Lower lobe of right lung (tissue), 2 donors: ENCODE measurements around the gene SCD5. TPM values are rescaled to one million over a fixed set of nuclear protein-coding genes. Genes with fewer than 3 reads are reported as not detected.
A peak's percentile ranks its signal among the peaks of the same experiment; 100 is the strongest.

Experiments
- ATAC-seq, 2 donors: fragments of 200-7000 bp; cut with Tn5 transposase; one replicate each; pipeline ENCODE4 v1.9.1; 2020 to 2022; ENCODE audit warnings: mild to moderate bottlenecking in 2 of 2, moderate library complexity in 2 of 2
- DNase-seq: peaks from one replicate; pipeline ENCODE4 v3.0.0-alpha.2; 2020
- H3K27ac ChIP-seq: fragments of 200-600 bp; one replicate; pipeline ENCODE4 v1.8.0; 2022
- H3K27me3 ChIP-seq: fragments of 200-600 bp; one replicate; pipeline ENCODE4 v1.8.0; 2022; ENCODE audit warnings: low read depth
- H3K36me3 ChIP-seq: fragments of 200-600 bp; one replicate; pipeline ENCODE4 v1.8.0; 2022; ENCODE audit warnings: mild to moderate bottlenecking
- H3K4me1 ChIP-seq: fragments of 200-600 bp; one replicate; pipeline ENCODE4 v1.8.0; 2022
- H3K4me3 ChIP-seq: fragments of 200-600 bp; one replicate; pipeline ENCODE4 v1.8.0; 2022; ENCODE audit warnings: mild to moderate bottlenecking
- H3K9me3 ChIP-seq: fragments of 200-600 bp; one replicate; pipeline ENCODE4 v1.8.0; 2022
- intact Hi-C: fragments of 100-400 bp; cut with DNase I; formaldehyde crosslinking; loops from one replicate; pipeline ENCODE4 v1.11.0; 2022
- total RNA-seq: library from RNA; stranded (reverse); fragmentation: NEBNext Ultra II Directional; extraction: Animal tissue kit (Norgen Biotek cat#: 25700); gene quantifications from one replicate; pipeline ENCODE4 v1.2.1, GENCODE V29; 2021
- TF ChIP-seq, protein P1 (sequence below): fragments of 200-600 bp; IDR thresholded peaks from one replicate; pipeline ENCODE4 v1.8.0; 2022; ENCODE audit warnings: antibody characterized with exemption, mild to moderate bottlenecking
- donor health status: DM: no; HTN: yes; CAD: no; lungs with severe emphysema.

The SCD5 gene
- total RNA-seq, 1 donor from 2014 or later, result 17.7 TPM

DNA sequence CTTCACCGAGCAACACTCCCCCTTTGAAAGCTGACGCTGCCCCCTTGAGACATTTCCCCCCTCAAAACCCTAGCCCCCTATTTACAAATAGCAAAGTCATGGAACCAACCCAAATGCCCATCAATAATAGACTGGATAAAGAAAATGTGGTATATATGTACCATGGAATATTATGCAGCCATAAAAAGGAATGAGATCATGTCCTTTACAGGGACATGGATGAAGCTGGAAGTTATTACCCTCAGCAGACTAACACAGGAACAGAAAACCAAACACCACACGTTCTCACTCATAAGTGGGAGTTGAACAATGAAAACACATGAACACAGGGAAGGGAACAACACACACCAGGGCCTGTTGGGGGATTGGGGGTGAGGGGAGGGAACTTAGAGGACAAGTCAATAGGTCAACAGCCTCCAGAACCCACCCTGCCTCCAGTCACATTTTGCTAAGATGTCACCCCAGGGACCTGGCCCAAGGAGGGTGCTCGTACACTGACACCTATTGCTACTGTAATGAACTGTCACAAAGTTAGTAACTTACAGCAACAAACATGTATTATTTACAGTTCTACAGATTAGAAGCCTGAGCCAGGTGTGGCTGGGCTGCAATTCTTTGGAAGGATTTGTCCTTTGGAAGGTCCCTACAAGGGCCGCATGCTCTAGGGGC is 20.6 kb downstream of the SCD5 start:
- ATAC-seq (no peak), DNase-seq (no peak)
- intact Hi-C loops, result no loop called here
- Histone ChIP-seq H3K27me3 (no peaks in the 10 kb centered on the region), H3K27ac (peak overlapping the region; percentile 51), H3K36me3 (no peaks in the 10 kb centered on the region), H3K4me3 (no peak overlapping the region), H3K4me1 (peaks cover 6% of the 10 kb centered on the region), H3K9me3 (no peaks in the 10 kb centered on the region)
- TF ChIP-seq, protein P1, sequence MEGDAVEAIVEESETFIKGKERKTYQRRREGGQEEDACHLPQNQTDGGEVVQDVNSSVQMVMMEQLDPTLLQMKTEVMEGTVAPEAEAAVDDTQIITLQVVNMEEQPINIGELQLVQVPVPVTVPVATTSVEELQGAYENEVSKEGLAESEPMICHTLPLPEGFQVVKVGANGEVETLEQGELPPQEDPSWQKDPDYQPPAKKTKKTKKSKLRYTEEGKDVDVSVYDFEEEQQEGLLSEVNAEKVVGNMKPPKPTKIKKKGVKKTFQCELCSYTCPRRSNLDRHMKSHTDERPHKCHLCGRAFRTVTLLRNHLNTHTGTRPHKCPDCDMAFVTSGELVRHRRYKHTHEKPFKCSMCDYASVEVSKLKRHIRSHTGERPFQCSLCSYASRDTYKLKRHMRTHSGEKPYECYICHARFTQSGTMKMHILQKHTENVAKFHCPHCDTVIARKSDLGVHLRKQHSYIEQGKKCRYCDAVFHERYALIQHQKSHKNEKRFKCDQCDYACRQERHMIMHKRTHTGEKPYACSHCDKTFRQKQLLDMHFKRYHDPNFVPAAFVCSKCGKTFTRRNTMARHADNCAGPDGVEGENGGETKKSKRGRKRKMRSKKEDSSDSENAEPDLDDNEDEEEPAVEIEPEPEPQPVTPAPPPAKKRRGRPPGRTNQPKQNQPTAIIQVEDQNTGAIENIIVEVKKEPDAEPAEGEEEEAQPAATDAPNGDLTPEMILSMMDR, result no peak

DNA sequence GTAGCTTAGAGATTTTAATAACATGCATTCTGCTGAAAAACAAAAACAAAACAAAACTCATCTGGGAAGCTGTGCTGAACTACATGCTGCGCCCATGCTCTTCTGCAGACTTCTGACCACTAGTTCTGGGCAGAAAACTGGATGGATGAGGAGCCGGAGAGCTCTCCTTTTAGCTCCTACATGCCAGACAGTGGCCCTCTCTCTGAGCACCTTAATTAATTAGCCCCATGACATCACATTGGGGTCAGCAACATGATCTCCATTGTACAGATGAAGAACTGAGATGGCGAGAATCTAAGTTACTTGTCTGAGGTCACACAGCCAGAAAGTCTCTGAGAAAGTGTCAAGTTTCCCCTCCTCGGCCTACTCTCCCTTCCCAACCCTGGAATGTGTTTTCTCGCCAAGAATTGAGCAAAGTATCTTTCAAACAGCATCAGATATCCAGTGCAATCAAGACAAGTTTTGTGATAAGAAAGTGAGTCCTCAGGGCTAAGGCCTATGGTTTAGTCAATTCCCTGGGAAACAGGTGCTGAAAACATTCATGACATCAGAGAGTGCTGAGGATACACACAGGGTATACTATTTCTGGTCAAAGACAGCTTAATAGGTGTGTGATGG is 21.6 kb downstream of the SCD5 start:
- H3K27ac ChIP-seq, result peak overlapping the region; percentile 51
- no peaks in the 10 kb centered on the region for H3K36me3 ChIP-seq
- ATAC-seq (peak; percentile 58 to 73), DNase-seq (no peak)
- H3K4me1 ChIP-seq, result peaks cover 6% of the 10 kb centered on the region
- H3K9me3 ChIP-seq, result no peaks in the 10 kb centered on the region
- intact Hi-C loops, result no loop called here
- no peaks in the 10 kb centered on the region for H3K27me3 ChIP-seq
- TF ChIP-seq, protein P1, result no peak
- no peak overlapping the region for H3K4me3 ChIP-seq

DNA sequence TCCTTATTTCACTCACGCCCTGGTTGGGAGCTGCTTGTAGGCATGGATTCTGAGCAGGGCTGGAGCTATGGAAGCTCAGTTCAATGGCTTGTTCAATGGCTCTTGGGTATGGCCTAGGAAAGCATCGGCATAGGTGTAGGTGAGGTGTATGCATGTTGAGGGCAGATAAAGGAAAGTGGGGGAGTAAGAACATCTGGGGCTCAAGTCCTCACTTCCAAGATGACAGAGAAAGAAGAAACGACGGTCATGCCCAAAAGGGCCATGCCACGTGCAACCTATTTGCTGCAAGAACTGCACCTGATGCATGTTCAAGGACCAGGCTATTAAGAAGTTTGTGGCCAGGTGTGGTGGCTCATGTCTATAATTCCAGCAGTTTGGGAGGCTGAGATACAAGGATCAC is 23.4 kb downstream of the SCD5 start:
- TF ChIP-seq, protein P1, result no peak
- DNase-seq, result no peak
- intact Hi-C loops, result no loop called here
- Histone ChIP-seq H3K36me3 (no peaks in the 10 kb centered on the region), H3K4me1 (no peaks in the 10 kb centered on the region), H3K27ac (no peak overlapping the region), H3K9me3 (no peaks in the 10 kb centered on the region), H3K4me3 (no peak overlapping the region), H3K27me3 (no peaks in the 10 kb centered on the region)
- no peak for ATAC-seq

DNA sequence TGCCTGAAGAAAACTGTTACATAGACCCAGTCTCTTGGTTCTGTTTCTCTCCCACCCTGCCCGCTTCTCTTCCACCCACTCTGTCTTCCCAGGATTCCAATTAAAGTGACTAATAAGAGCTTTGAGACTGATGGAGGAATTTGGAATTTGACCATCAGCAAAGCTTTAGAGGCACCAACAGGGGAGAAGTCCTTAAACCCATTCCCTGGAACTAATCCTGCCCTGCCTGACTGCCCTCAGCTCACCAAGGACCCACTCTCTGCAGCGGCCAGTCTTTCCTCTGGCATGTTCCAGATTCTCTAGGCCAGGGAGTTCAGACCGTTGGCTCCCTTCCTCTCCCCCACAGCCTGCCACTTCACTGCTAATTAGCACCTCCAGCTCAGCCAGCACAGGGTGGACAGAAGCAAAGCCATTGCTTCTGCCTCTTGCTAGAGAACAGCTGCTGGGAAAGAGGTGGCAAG is 23.9 kb downstream of the SCD5 start:
- H3K4me1 ChIP-seq, result no peaks in the 10 kb centered on the region
- no peaks in the 10 kb centered on the region for H3K27me3 ChIP-seq
- TF ChIP-seq, protein P1, result no peak
- no peak overlapping the region for H3K27ac ChIP-seq
- DNase-seq (no peak), ATAC-seq (no peak)
- intact Hi-C loops, result no loop called here
- no peaks in the 10 kb centered on the region for H3K36me3 ChIP-seq
- no peak overlapping the region for H3K4me3 ChIP-seq
- no peaks in the 10 kb centered on the region for H3K9me3 ChIP-seq

DNA sequence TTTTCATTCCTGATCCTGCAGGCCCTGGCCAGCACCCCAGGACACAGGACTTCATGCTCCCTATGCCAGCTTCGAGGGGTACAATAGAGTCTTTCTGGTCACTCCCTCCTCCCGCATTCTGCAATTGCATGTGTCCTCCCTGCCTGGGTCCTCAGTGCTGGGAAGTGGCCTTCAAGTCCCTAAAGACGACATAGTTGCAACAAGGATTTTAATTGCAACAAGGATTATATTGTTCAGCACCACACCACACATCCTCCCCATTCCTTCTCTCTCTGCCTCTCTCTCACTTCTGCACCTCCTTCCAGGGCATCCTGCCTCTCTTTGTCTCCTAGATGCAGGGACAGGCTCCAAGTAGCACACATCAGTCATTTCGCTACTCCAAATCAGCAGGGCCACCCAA is 25.5 kb downstream of the SCD5 start:
- TF ChIP-seq, protein P1, result no peak
- DNase-seq (no peak), ATAC-seq (no peak)
- H3K4me3 ChIP-seq, result no peak overlapping the region
- H3K9me3 ChIP-seq, result no peaks in the 10 kb centered on the region
- H3K4me1 ChIP-seq, result no peaks in the 10 kb centered on the region
- H3K36me3 ChIP-seq, result no peaks in the 10 kb centered on the region
- H3K27ac ChIP-seq, result no peak overlapping the region
- H3K27me3 ChIP-seq, result no peaks in the 10 kb centered on the region
- intact Hi-C loops, result no loop called here
